CD8-positive, alpha-beta memory T cell (primary cell): Measurements from ENCODE around the gene OST4. TPM values are rescaled to one million over a fixed set of nuclear protein-coding genes. Genes with fewer than 3 reads are reported as not detected.

Experiments used
- CTCF ChIA-PET: fragments of 350-600 bp; sonication (Branson Sonifier 250); formaldehyde crosslinking; loops from one replicate; lab custom pipeline; 2021; ENCODE audit warnings: antibody characterized with exemption; lab: Charles Lee
- POLR2A ChIA-PET: fragments of 350-600 bp; sonication (Branson Sonifier 250); formaldehyde crosslinking; loops from one replicate; lab custom pipeline; 2021; ENCODE audit warnings: antibody characterized with exemption; lab: Charles Lee
- DNase-seq, 5 donors: peaks; one replicate each; pipeline versions ENCODE4 v3.0.0 to v3.0.0-alpha.2; 2020 to 2022; ENCODE audit warnings: mixed read lengths in 1 of 5
- H3K27ac ChIP-seq: one replicate; pipeline ENCODE4 v1.7.0; 2013; ENCODE audit warnings: low read depth, mild to moderate bottlenecking, low read length, moderate library complexity
- H3K27me3 ChIP-seq: 2 replicates; pipeline ENCODE4 v1.7.0; 2013; ENCODE audit warnings: low read length, mild to moderate bottlenecking; ENCODE audit not compliant: insufficient read depth, poor library complexity, severe bottlenecking
- H3K36me3 ChIP-seq: 2 replicates; pipeline ENCODE4 v1.7.0; 2013; ENCODE audit warnings: mild to moderate bottlenecking, low read length, moderate library complexity; ENCODE audit not compliant: insufficient read depth
- H3K4me1 ChIP-seq: 2 replicates; pipeline ENCODE4 v1.7.0; 2013; ENCODE audit warnings: mild to moderate bottlenecking, low read length, moderate library complexity; ENCODE audit not compliant: insufficient read depth
- H3K4me3 ChIP-seq: 2 replicates; pipeline ENCODE4 v1.7.0; 2013; ENCODE audit warnings: mild to moderate bottlenecking, low read length
- H3K9me3 ChIP-seq: 2 replicates; pipeline ENCODE4 v1.7.0; 2013; ENCODE audit warnings: mild to moderate bottlenecking, low read length
- H3K27ac Mint-ChIP-seq, 8 donors: one replicate each; pipeline ENCODE4 v1.8.0; 2020 to 2021; ENCODE audit warnings: mixed read lengths in 8 of 8, mild to moderate bottlenecking in 6 of 8, inconsistent platforms in 3 of 8, moderate library complexity in 3 of 8
- H3K27me3 Mint-ChIP-seq, 2 donors: one replicate each; pipeline ENCODE4 v1.8.0; 2020 to 2021; ENCODE audit warnings: mixed read lengths in 2 of 2, mild to moderate bottlenecking in 1 of 2, moderate library complexity in 1 of 2
- H3K36me3 Mint-ChIP-seq, 3 donors: one replicate each; pipeline ENCODE4 v1.8.0; 2020 to 2021; ENCODE audit warnings: mixed read lengths in 3 of 3, inconsistent platforms in 1 of 3, mild to moderate bottlenecking in 1 of 3
- H3K4me1 Mint-ChIP-seq, 3 donors: one replicate each; pipeline ENCODE4 v1.8.0; 2020 to 2021; ENCODE audit warnings: mixed read lengths in 3 of 3, inconsistent platforms in 1 of 3, mild to moderate bottlenecking in 1 of 3
- H3K4me3 Mint-ChIP-seq, 7 donors: one replicate each; pipeline ENCODE4 v1.8.0; 2020 to 2021; ENCODE audit warnings: mixed read lengths in 7 of 7, mild to moderate bottlenecking in 6 of 7, moderate library complexity in 4 of 7, inconsistent platforms in 2 of 7
- H3K9me3 Mint-ChIP-seq, 5 donors: one replicate each; pipeline ENCODE4 v1.8.0; 2020 to 2022; ENCODE audit warnings: mixed read lengths in 5 of 5, mild to moderate bottlenecking in 3 of 5, moderate library complexity in 2 of 5, inconsistent platforms in 1 of 5
- polyA plus RNA-seq: library from polyadenylated mRNA; unstranded; fragments of 300-500 nt; fragmentation: Illumina TruSeq; gene quantifications from one replicate; pipeline ENCODE4 v1.2.3, GENCODE V29; 2021
- total RNA-seq, 2 experiments: library from RNA; stranded (reverse); gene quantifications; one replicate each; pipeline ENCODE4 v1.2.3, GENCODE V29; 2021

Gene OST4
- total and polyA plus RNA-seq, 3 experiments from 2014 or later: 346 to 907 (median 353) TPM

DNA sequence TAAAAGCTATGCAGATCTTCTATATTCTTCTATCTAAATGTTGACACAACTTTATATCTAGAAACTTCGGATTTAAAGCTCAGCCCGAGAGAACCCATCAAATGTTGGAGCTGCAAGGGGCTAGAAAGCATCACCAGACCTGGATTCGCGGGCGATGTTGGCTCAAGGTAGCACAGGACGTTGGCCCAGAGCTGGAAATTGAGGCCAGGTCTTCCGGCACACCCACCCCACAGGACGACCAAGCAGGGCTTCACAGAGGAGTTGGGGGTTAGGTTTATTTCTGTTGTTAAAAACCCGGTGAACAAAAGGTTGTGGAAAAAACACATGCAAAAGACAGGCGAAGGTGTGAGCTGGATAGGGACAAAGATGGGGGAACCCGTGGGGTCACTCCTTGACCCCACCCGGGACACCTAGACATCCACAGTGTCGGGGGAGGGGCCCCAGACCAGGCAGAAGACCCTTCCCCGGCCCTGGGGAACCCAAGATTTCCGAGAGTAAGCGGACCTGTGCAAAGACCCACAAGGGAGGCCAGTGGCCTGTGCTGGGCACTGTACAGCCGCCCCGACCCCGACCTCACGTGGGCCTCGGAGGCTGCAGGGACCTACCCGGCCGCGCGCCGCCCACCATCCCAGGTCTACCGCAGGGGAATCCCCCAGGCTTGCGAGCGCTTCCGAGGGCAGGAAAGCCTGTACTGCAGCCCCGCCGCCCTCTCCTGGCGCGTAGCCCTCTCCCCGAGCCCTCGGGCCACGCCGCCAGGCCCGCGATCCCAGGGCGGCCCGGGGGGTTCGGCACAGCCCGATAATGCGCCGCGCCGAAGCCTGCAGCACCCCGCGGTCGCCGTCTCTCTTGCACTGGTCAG, 21.8 kb downstream of the OST4 start:
- Histone ChIP-seq H3K36me3 (no peaks in the 10 kb centered on the region), H3K27me3 (no peaks in the 10 kb centered on the region), H3K4me3 (peak overlapping the region; percentile 88), H3K27ac (peak overlapping the region; percentile 75), H3K4me1 (peaks cover 14% of the 10 kb centered on the region), H3K9me3 (no peaks in the 10 kb centered on the region)
- Mint-ChIP-seq H3K27me3 (peaks cover 3 to 17% of the 10 kb centered on the region in 2 donors), H3K36me3 (peaks cover 0 to 26% (median 4%) of the 10 kb centered on the region in 3 donors), H3K4me3 (peak overlapping the region; percentile 95 to 100 (median 99)), H3K9me3 (peaks cover 0 to 10% (median 7%) of the 10 kb centered on the region in 5 donors), H3K4me1 (peaks cover 23 to 26% (median 24%) of the 10 kb centered on the region in 3 donors), H3K27ac (peak overlapping the region; percentile 97 to 100 (median 99))
- DNase-seq: peak; percentile 53 to 75 (median 63)
- ChIA-PET POLR2A (interaction anchor here (1.0 to 4.9 kb wide), 7 partner anchors 17 to 74 kb away, joined by 3 to 58 read pairs (median 15); partner anchors contain the start of genes ABHD1, KHK, OST4 and TMEM214), CTCF (interaction anchor here (0.8 to 2.4 kb wide), 11 partner anchors 10 to 216 kb away, joined by 3 to 15 read pairs (median 4); partner anchors contain the start of genes KHK, OST4 and TMEM214)

DNA sequence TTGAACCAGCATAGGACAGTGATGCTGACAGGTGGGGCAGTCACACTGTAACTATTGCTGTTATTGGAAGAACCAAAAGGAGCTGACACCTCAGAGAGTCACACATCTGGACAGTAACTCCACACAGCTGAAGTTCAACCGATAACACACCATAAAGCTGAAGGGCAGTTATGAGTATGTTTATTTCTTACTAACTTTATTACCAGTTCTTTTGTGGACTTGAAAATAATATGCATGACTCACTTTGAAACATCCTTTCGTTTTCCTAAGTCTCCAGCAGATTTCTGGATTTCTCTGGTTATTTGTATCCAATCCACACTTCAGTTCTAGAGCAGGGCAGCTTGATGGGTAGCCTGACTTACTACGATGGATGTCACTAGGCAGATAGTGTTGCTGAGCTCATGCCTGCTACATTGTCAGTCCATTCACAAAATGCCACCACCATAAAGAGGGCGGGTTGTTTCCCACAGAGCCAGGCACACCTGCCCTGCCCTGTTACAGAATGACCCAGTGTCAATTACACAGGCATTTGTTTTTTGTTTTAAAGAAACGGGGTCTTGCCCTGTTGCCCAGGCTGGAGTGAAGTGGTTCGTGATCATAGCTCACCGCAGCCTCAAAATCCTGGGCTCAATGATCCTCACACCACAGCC, 28.3 kb downstream of the OST4 start:
- Histone ChIP-seq H3K9me3 (no peaks in the 10 kb centered on the region), H3K27me3 (no peaks in the 10 kb centered on the region), H3K36me3 (peaks cover 26% of the 10 kb centered on the region), H3K27ac (no peak overlapping the region), H3K4me1 (no peaks in the 10 kb centered on the region), H3K4me3 (no peak overlapping the region)
- Mint-ChIP-seq H3K4me1 (no peaks in the 10 kb centered on the region), H3K27me3 (no peaks in the 10 kb centered on the region), H3K36me3 (peaks cover 3 to 41% (median 6%) of the 10 kb centered on the region in 3 donors), H3K27ac (peak overlapping the region in 1 of 8 donors; percentile 38), H3K4me3 (no peak overlapping the region), H3K9me3 (no peaks in the 10 kb centered on the region)
- DNase-seq: no peak
- ChIA-PET CTCF (no interaction called here), POLR2A (no interaction called here)

DNA sequence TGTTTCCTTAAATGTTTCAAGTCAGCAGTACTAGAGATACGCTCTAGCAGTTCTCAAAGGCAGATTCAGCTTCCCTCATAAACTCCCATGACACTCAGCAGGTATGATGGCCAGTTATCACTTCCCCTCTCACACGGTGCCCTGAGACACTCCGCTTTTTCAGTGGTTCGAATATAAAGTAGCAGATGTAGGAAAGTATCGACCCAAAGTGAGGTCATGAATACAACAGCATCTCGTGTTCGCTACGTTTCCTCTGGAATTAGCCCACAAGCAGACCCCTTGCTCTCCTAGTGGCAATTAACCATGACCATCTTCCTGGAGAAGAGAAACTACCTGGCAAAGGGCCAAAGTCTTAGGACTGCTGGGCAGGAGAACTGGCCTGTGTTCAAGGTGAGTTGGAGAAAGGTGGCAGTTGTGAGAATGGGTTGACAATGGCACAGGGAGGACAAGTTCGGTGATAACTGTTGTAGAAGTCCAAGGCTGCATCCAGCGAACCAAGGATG, 29.2 kb downstream of the OST4 start:
- no peak overlapping the region for H3K27ac ChIP-seq
- ChIA-PET CTCF (no interaction called here), POLR2A (no interaction called here)
- Mint-ChIP-seq H3K9me3 (no peaks in the 10 kb centered on the region), H3K36me3 (peaks cover 3 to 50% (median 6%) of the 10 kb centered on the region in 3 donors), H3K27me3 (no peaks in the 10 kb centered on the region), H3K4me1 (no peaks in the 10 kb centered on the region), H3K27ac (peak overlapping the region in 4 of 8 donors; percentile 1 to 68 (median 48)), H3K4me3 (no peak overlapping the region)
- peaks cover 35% of the 10 kb centered on the region for H3K36me3 ChIP-seq
- no peaks in the 10 kb centered on the region for H3K27me3 ChIP-seq
- H3K9me3 ChIP-seq: no peaks in the 10 kb centered on the region
- DNase-seq: no peak
- H3K4me1 ChIP-seq: no peaks in the 10 kb centered on the region
- no peak overlapping the region for H3K4me3 ChIP-seq

DNA sequence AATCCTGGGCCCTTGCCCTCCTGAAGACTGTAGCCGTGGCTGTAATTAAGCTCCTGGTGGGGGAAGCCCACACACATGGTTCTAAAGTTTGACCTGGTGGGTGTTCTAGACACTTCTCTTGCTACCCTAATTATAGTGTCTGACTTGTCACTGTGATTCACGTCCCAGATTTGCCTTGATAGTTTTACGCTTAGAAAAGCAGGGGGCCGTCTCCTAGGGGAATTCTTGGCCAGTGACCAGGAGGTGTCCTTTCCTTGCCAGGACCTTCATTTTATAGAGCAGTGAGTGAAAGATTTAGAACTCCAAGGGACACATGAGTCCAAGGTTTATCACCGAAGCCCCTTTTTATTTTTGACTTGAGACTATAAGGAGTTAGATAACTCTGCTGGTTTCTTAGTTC, 29.7 kb downstream of the OST4 start:
- H3K27ac Mint-ChIP-seq: peak overlapping the region in 4 of 8 donors; percentile 1 to 56 (median 31)
- CTCF ChIA-PET: no interaction called here
- no peaks in the 10 kb centered on the region for H3K4me1 Mint-ChIP-seq
- no peak overlapping the region for H3K4me3 Mint-ChIP-seq
- Histone ChIP-seq H3K27ac (no peak overlapping the region), H3K9me3 (no peaks in the 10 kb centered on the region), H3K4me3 (no peak overlapping the region), H3K36me3 (peaks cover 39% of the 10 kb centered on the region), H3K27me3 (no peaks in the 10 kb centered on the region), H3K4me1 (no peaks in the 10 kb centered on the region)
- H3K36me3 Mint-ChIP-seq: peaks cover 3 to 54% (median 6%) of the 10 kb centered on the region in 3 donors
- no peaks in the 10 kb centered on the region for H3K27me3 Mint-ChIP-seq
- POLR2A ChIA-PET: no interaction called here
- H3K9me3 Mint-ChIP-seq: no peaks in the 10 kb centered on the region
- DNase-seq: no peak

DNA sequence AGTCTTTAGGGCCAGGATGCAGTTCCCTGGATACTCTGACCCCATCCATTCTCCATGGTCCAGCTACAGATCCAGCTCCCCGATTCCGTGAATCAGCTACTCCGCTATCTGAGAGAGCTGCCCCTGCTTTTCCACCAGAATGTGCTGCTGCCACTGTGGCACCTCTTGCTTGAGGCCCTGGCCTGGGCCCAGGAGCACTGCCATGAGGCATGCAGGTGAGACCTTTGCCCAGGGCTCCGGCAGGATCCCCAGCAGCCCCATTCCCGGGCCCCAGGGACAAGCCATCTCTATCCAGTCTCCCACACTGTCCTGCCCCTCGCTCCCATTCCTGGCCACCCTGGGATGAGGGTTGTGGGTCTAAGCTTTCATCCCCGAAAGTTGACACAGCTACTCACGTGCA, 31.2 kb downstream of the OST4 start:
- Histone ChIP-seq H3K27ac (no peak overlapping the region), H3K4me1 (no peaks in the 10 kb centered on the region), H3K9me3 (no peaks in the 10 kb centered on the region), H3K4me3 (no peak overlapping the region), H3K27me3 (no peaks in the 10 kb centered on the region), H3K36me3 (peaks cover 54% of the 10 kb centered on the region)
- POLR2A ChIA-PET: no interaction called here
- H3K4me1 Mint-ChIP-seq: peaks cover 2 to 6% (median 5%) of the 10 kb centered on the region in 3 donors
- H3K36me3 Mint-ChIP-seq: peaks cover 3 to 69% (median 8%) of the 10 kb centered on the region in 3 donors
- no peak for DNase-seq
- no peak overlapping the region for H3K4me3 Mint-ChIP-seq
- no peaks in the 10 kb centered on the region for H3K9me3 Mint-ChIP-seq
- H3K27me3 Mint-ChIP-seq: no peaks in the 10 kb centered on the region
- peak overlapping the region in 2 of 8 donors; percentile 37 to 89 for H3K27ac Mint-ChIP-seq
- CTCF ChIA-PET: interaction anchor here (1.1 to 1.8 kb wide), 2 partner anchors 10 to 78 kb away, joined by 3 to 4 read pairs; no protein-coding TSS in a partner anchor

DNA sequence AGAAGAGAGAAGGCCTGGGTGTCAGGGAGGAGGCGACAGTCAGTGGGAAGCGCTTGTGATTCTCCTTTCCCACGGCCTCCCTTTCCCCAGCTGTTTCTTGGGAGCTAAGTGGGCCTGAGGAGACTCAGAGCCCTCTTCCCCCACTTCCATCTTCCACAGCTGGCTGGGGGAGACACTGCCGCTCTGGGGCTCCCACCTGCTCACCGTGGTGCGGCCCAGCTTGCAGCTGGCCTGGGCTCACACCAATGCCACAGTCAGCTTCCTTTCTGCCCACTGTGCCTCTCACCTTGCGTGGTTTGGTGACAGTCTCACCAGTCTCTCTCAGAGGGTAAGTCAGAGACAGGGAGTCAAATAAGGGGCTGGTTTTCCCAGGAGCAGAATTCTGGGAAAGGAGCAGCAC, 31.6 kb downstream of the OST4 start:
- no peak overlapping the region for H3K4me3 ChIP-seq
- Mint-ChIP-seq H3K36me3 (peaks cover 3 to 73% (median 8%) of the 10 kb centered on the region in 3 donors), H3K27ac (no peak overlapping the region), H3K9me3 (no peaks in the 10 kb centered on the region), H3K27me3 (no peaks in the 10 kb centered on the region), H3K4me3 (no peak overlapping the region), H3K4me1 (peaks cover 7 to 10% (median 8%) of the 10 kb centered on the region in 3 donors)
- H3K27me3 ChIP-seq: no peaks in the 10 kb centered on the region
- ChIA-PET POLR2A (no interaction called here), CTCF (interaction anchor here (1.1 to 1.8 kb wide), 2 partner anchors 11 to 78 kb away, joined by 3 to 4 read pairs; no protein-coding TSS in a partner anchor)
- no peak overlapping the region for H3K27ac ChIP-seq
- no peak for DNase-seq
- no peaks in the 10 kb centered on the region for H3K4me1 ChIP-seq
- H3K9me3 ChIP-seq: no peaks in the 10 kb centered on the region
- peaks cover 55% of the 10 kb centered on the region for H3K36me3 ChIP-seq

DNA sequence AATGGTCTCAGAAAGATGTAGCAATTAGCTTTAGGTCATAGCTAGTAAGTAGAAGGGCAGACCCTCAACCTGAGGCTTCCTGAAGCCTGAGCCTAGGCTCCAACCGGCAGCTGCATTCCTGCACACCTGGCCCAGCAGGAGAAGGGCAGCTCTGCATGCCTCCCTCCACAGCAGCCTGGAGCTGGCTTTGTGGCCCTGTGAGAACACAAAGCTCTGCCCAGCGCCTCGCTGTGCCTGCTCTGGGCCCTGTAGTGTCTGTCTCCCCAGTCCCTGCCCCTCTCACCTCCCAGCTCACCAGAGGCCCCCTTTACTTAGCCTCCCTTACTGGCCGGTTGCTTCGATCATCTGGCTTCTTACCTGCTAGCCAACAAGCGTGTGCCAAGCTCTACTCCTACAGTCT, 32.0 kb downstream of the OST4 start:
- Histone ChIP-seq H3K9me3 (no peaks in the 10 kb centered on the region), H3K36me3 (peaks cover 55% of the 10 kb centered on the region), H3K27me3 (no peaks in the 10 kb centered on the region), H3K4me1 (no peaks in the 10 kb centered on the region), H3K4me3 (no peak overlapping the region), H3K27ac (no peak overlapping the region)
- H3K4me1 Mint-ChIP-seq: peaks cover 7 to 13% (median 9%) of the 10 kb centered on the region in 3 donors
- ChIA-PET CTCF (interaction anchor here (1.0 to 1.8 kb wide), 3 partner anchors 11 to 264 kb away, joined by 3 to 4 read pairs (median 3); no protein-coding TSS in a partner anchor), POLR2A (no interaction called here)
- peak overlapping the region in 1 of 7 donors; percentile 50 for H3K4me3 Mint-ChIP-seq
- H3K36me3 Mint-ChIP-seq: peaks cover 3 to 73% (median 8%) of the 10 kb centered on the region in 3 donors
- peak overlapping the region in 1 of 8 donors; percentile 11 for H3K27ac Mint-ChIP-seq
- no peaks in the 10 kb centered on the region for H3K27me3 Mint-ChIP-seq
- H3K9me3 Mint-ChIP-seq: no peaks in the 10 kb centered on the region
- no peak for DNase-seq
